GM06990 (cell line): ENCODE results near the gene CDK5RAP2.

ENCODE experiments used
- DNase-seq: peaks from one replicate; pipeline ENCODE4 v3.0.0-alpha.2; 2011; ENCODE audit not compliant: insufficient read length; ENCODE audit errors: extremely low read depth
- H3K27me3 ChIP-seq: replicated peaks from 2 replicates; pipeline ENCODE4 v1.6.0; 2011; ENCODE audit warnings: low read length; ENCODE audit not compliant: control insufficient read depth, insufficient read depth
- H3K36me3 ChIP-seq: 2 replicates; pipeline ENCODE4 v1.5.1; 2011; ENCODE audit warnings: low read length; ENCODE audit not compliant: control insufficient read depth, insufficient read depth
- H3K4me3 ChIP-seq: replicated peaks from 2 replicates; pipeline ENCODE4 v1.5.1; 2011; ENCODE audit warnings: low read depth, mild to moderate bottlenecking, control low read depth, low read length
- TF ChIP-seq, protein P1 (sequence below): IDR thresholded peaks from 2 replicates; pipeline ENCODE4 v1.5.1; 2011; ENCODE audit warnings: low read length, control low read depth, mild to moderate bottlenecking, inconsistent platforms; ENCODE audit not compliant: insufficient read depth, poor library complexity, severe bottlenecking

Gene CDK5RAP2

DNA sequence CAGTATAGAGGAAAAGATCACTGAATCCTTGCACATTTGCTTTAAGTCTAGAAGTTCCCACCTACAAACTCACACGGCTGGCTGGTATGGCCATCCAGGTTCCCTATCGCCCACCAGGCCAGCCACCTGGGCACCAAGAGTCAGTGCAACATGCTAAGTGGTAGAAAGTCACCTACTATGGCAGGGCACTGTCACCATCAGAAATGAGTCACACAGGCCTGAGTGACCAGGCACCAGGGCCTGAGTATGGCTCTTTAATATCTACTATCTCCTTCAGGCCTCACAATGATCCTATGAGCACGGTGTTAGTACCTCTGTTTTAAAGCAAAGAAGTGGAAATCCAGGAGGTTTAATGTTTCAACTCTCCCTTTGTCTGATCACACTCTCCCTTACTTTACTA lies 156.2 kb downstream of the CDK5RAP2 start:
- no peak for DNase-seq
- TF ChIP-seq, protein P1, sequence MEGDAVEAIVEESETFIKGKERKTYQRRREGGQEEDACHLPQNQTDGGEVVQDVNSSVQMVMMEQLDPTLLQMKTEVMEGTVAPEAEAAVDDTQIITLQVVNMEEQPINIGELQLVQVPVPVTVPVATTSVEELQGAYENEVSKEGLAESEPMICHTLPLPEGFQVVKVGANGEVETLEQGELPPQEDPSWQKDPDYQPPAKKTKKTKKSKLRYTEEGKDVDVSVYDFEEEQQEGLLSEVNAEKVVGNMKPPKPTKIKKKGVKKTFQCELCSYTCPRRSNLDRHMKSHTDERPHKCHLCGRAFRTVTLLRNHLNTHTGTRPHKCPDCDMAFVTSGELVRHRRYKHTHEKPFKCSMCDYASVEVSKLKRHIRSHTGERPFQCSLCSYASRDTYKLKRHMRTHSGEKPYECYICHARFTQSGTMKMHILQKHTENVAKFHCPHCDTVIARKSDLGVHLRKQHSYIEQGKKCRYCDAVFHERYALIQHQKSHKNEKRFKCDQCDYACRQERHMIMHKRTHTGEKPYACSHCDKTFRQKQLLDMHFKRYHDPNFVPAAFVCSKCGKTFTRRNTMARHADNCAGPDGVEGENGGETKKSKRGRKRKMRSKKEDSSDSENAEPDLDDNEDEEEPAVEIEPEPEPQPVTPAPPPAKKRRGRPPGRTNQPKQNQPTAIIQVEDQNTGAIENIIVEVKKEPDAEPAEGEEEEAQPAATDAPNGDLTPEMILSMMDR: no peak
- Histone ChIP-seq H3K27me3 (no peaks in the 10 kb centered on the region), H3K4me3 (no peak overlapping the region), H3K36me3 (peaks cover 2% of the 10 kb centered on the region)

DNA sequence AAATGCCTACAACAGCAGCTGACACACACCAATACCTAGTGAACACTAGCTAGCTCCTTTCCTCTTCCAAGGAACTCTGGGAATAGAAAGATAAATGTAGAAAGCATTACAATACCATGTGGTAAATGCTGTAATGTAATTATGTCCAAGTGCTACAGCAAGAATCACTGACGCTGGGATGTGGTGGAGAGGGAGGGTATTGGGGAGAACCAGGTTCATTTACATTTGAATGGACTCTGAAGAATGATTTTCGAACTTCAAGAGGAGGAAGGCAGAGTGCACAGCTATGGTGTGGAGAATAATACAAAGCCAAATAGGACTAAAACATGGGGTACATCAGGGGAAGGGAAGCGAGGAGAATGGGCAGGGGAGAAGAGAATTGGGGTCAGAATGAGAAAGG lies 158.0 kb downstream of the CDK5RAP2 start:
- peaks cover 3% of the 10 kb centered on the region for H3K36me3 ChIP-seq
- no peak for DNase-seq
- TF ChIP-seq, protein P1: no peak

DNA sequence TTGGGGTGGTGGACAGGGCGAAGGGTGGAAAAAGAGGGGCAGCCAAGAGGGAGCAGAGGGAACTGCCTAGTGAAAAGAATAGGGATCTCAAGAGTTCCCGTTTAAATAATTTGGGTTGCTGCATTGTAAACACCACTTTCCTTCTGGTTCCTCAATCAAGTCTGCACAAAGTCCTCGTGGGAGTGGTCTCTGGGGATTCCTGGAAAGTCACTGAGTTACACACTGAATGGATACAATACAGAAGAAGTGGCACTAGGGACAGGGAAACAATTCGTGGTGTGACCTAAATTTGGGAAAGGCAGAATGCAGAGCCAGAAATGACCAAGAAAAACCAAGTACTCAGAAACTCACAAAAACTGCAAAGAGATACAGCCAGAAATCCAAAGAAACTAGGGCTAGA lies 161.7 kb downstream of the CDK5RAP2 start:
- H3K4me3 ChIP-seq: no peak overlapping the region
- no peak for DNase-seq
- H3K27me3 ChIP-seq: no peaks in the 10 kb centered on the region
- TF ChIP-seq, protein P1: no peak
- H3K36me3 ChIP-seq: peaks cover 5% of the 10 kb centered on the region

More for the DNA sequence above, 158.0 kb downstream of the CDK5RAP2 start:
- Histone ChIP-seq H3K4me3 (no peak overlapping the region), H3K27me3 (no peaks in the 10 kb centered on the region)

DNA sequence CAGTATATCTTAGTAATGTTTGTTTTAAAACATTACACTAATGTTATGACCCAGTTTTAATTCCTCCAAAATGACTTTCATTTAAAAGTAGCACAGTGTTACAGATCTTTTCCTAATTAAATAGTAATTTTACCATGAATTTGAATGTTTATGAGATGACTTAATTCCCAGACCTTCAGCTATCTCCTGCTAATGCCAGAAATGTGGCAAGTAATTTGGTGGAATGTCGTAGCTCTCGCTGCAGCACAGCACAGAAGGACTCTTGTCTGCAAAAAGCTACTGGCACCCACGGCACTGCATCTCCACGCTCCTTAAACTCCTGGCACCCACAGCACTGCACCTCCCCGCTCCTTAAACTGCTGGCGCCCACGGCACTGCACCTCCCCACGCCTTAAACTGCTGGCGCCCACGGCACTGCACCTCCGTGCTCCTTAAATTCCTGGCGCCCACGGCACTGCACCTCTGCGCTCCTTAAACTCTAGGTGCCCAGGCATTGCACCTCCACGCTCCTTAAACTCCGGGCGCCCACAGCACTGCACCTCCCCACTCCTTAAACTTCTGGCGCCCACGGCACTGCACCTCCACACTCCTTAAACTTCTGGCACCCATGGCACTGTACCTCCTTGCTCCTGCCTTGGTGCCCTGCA lies 163.1 kb downstream of the CDK5RAP2 start:
- no peak overlapping the region for H3K4me3 ChIP-seq
- H3K27me3 ChIP-seq: no peaks in the 10 kb centered on the region
- peaks cover 5% of the 10 kb centered on the region for H3K36me3 ChIP-seq
- TF ChIP-seq, protein P1: no peak
- DNase-seq: no peak

DNA sequence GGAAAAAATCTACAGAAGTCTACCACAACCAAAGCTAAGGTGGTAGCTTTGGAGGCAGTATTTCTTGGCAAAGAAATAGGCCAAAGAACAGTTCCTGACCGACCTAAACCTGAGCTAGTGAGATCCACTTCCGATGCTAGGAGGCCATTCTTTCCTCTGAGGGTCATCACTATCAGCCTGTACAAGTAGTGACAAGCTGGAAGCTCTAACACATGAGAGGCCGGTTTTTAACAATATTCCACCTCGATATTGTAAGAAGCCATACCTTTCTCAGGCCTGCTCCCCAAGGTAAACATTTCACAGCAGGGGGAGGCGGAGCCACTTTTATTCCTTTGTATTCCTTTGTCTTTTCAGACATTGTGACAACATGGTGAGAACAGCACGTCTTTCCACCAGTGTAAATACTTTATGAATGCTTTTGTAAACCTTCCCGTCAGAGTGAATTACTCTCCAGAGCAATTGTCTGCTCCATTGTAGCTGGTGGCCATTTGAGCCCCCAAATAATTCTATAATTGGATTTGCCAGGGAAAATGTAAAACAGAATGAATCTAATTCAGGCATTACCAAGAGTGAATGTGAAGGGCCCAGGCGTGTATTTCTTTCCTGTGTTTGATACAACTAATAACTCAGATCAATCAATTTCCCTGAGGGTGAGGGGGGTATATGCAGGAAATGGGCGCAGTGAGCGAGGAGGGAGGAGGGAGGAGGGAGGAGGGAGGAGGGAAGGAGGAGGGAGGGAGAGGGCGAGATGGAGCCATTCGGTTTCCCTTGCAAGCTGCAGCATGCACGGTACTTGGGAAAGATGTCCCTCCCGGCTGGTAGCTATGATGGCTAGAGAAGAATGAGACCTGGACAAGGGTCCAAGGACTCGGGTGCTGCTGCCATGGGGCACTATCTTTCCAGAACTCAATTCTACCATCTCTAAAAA lies 166.6 kb downstream of the CDK5RAP2 start:
- H3K4me3 ChIP-seq: no peak overlapping the region
- DNase-seq: no peak
- TF ChIP-seq, protein P1: no peak
- H3K27me3 ChIP-seq: no peaks in the 10 kb centered on the region
- peaks cover 15% of the 10 kb centered on the region for H3K36me3 ChIP-seq
